NCI-H128 (cell line): ENCODE results near the gene TP53TG3.
"Not testable (repeated sequence)": the region's sequence is repeated elsewhere in the genome, so short reads cannot be mapped to it uniquely, and the experiment has no call there.

Experiments
- DNase-seq: peaks from one replicate; lab custom pipeline; 2025; ENCODE audit not compliant: unreplicated experiment; lab: John Stamatoyannopoulos, UW

TP53TG3 gene, protein sequence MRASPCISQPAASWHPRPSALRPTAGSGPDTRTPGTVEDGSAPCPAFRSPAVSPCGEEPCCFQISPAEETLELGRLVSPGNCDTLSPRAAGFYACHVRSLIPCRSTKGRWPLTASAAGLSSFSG

DNA sequence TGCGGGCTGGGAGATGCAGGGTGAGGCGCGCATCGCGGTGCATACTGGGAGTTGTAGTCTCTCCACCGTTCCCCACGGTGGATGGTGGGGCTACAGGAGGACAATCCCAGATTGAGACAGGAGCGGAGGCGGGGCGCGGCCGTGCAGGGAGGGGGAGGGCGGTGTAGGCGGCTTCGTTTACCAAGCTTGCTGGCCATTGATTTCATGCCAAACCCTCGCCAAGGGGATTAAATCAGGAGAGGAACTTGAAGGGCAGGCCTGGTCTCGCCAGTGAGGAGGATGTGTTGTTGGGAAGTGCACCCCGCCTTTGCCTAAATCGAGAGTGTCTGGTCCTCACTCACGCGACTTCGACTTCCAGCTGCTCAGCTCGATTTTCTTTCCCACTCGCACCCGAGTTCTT is at the start of gene TP53TG3:
TP53TG3 (minus strand) TSS at position 101 of the 400 bp plus-strand sequence; CDS start at position 33, 68 bp downstream.
- not testable (repeated sequence) for DNase-seq

DNA sequence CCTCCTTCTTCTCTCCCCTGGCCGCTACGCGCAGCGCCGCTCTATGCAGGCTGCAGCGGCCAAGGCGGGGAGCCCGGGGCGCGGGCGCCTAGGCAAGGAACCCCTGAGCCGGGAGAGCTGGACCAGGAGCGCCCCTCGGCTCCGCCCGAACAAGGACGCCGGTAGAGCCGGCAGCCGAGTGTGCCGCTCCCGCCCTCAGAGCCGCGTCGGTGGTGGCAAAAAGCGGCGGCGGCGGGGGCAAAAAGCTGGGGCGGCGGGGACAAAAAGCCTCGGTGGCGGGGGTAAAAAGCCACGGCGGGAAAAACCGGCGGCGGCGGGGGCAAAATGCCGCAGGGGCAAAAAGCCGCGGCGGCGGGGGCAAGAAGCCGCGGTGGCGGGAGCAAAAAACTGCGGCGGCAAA is 25.1 kb downstream of the TP53TG3 start:
- DNase-seq, result not testable (repeated sequence)

DNA sequence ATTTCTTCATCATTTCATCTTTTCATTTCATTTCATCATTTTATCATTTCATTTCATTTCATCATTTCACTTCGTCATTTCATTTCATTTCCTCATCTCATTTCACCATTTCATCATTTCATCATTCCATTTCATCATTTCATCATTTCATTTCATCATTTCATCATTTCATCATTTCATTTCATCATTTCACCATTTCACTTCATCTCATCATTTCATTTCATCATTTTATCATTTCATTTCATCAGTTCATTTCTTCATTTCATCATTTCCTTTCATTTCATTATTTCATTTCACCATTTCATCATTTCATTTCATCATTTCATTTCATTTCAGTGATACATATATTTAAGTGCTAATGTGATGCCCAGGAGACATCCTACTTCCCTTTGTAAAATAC is 28.4 kb downstream of the TP53TG3 start:
- not testable (repeated sequence) for DNase-seq

DNA sequence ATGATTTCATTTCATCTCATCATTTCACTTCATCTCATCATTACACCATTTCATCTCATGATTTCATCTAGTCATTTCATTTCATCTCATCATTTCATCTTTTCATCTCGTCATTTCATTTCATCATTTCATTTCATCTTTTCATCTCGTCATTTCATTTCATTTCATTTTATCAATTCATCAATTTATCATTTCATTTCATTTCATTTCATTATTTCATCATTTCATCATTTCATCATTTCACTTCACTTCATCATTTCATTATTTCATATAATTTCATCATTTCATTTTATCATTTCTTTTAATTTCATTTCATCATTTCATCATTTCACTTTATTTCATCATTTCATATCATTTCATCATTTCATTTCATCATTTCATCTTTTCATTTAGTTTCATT is 29.2 kb downstream of the TP53TG3 start:
- DNase-seq, result not testable (repeated sequence)

DNA sequence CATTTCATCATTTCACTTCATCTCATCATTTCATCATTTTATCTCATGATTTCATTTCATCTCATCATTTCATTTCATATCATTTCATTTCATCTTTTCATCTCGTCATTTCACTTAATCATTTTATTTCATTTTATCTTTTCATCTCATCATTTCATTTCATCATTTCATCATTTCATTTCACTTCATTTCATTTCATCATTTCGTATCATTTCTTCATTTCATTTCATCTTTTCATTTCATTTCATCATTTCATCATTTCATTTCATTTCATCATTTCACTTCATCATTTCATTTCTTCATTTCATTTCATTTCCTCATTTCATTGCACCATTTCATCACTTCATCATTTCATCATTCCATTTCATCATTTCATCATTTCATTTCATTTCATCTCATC is 29.8 kb downstream of the TP53TG3 start:
- not testable (repeated sequence) for DNase-seq

DNA sequence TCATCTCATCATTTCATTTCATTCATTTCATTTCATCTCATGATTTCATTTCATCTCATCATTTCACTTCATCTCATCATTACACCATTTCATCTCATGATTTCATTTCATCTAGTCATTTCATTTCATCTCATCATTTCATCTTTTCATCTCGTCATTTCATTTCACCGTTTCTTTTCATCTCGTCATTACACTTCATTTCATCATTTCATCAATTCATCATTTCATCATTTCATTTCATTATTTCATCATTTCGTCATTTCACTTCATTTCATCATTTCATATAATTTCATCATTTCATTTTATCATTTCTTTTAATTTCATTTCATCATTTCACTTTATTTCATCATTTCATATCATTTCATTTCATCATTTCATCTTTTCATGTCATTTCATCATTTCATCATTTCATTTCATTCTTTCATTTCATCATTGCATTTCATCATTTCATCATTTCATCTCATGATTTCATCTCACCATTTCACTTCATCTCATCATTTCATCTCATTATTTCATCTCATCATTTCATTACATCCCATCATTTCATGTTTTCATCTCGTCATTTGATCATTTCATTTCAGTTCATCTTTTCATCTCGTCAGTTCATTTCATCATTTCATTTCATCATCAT is 30.6 kb downstream of the TP53TG3 start:
- not testable (repeated sequence) for DNase-seq

DNA sequence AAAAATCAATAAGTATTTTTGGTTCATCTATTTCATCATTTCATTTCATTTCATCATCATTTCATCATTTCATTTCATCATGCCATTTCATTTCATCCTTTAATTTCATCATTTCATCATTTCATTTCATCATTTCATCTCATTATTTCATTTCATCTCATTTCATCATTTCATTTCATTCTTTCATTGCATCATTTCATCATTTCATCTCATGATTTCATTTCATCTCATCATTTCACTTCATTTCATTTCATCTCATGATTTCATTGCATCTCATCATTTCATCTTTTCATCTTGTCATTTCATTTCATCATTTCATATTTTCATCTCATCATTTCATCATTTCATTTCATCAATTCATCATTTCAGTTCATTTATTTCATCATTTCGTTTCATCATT is 31.2 kb downstream of the TP53TG3 start:
- not testable (repeated sequence) for DNase-seq

DNA sequence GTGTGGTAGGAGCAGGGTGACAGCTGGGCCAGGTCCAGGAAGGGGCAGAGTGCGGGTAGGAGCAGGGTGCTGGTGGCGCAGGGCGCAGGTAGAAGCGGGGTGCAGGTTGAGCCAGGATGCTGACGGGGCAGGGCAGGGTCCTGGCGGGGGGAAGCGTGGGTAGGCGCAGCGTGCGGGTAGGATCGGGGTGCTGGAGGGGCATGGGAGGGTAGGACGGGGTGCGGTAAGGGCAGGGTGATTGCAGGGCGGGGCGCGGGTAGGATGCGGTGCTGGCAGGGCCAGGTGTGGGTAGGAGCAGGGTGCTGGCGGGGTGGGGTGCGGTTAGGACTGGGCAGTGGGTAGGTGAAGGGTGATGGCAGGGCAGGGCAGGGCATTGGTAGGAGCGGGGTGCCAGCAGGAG is 38.4 kb downstream of the TP53TG3 start:
- not testable (repeated sequence) for DNase-seq

DNA sequence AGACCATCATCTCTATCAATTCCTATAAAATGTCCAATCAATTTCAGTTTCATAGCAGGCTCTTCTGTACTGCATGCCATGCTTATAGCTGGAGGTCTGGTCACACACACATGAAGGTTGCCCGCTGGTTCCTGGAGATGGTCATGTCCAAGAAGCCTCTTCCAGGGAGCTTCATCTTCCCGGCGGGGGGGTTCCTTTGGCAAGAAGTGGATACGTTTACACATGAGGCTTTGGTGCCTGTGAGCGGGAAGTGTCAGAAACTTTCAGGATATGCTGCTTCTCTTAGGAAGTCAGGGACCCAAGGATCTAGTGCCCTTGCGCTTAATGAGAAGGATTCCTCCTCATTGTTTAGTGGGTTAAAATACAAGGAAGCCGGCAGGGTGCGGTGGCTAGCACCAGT is 43.9 kb downstream of the TP53TG3 start:
- not testable (repeated sequence) for DNase-seq
